Measurements from ENCODE around the gene PPP2R5E.
"Not testable (repeated sequence)": the region's sequence is repeated elsewhere in the genome, so short reads cannot be mapped to it uniquely, and the experiment has no call there.

Gene PPP2R5E

DNA sequence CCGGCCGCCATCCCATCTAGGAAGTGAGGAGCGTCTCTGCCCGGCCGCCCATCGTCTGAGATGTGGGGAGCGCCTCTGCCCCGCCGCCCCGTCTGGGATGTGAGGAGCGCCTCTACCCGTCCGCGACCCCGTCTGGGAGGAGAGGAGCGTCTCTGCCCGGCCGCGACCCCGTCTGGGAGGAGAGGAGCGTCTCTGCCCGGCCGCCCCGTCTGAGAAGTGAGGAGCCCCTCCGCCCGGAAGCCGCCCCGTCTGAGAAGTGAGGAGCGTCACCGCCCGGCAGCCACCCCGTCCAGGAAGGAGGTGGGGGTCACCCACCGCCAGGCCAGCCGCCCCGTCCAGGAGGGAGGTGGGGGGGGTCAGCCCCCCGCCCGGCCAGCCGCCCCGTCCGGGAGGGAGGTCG, 20.7 kb downstream of the PPP2R5E start:
- DNase-seq (ENCODE audit: low read depth) = not testable (repeated sequence)

- no peak for DNase-seq (ENCODE audit: low read depth)
These were observed 25.8 kb downstream of the PPP2R5E start for GRCh38 chr14:63517354-63517753.

GRCh38 chr14:63515240-63515639, 27.9 kb downstream of the PPP2R5E start:
- no peak for DNase-seq (ENCODE audit: low read depth)

- DNase-seq (ENCODE audit: low read depth) = no peak
These were observed 29.4 kb downstream of the PPP2R5E start for GRCh38 chr14:63513756-63514155.

DNA sequence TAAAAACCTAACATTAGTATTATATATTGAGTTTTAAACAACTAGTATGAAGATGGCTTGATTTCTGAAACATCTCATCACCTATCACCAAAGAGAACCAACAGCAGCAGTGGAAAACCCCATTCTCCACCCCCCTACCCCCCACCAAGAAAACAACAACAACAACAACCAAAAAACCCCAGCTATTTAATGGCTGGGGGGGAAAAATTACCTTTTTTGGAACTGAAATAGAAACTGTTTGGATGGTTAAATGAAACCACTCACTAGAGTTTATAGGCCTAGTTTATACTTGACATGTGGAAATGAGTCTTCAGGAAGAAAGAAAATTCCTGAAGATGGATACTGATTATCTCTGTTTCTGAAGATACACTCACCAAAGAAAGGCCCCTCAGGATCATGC, 30.3 kb downstream of the PPP2R5E start:
- no peak for DNase-seq (ENCODE audit: low read depth)

DNA sequence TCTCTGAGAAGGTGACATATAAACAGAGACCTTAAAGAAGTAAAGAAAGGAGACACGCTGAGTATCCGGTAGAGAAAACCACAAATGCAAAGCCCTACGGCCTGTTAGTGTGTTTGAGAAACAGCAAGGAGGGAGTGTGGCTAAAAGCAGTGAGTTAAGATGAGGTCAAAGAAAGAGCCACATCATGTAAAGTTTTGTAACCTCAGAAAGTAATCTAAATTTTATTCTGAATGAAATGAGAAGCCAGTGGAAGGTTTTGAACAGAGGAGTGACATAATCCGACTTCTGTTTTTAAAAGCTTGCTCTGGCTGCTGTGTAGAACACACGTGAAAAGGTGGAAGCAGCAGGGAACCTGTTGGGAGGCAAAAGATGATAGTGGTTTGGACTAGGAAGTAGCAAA, 32.6 kb downstream of the PPP2R5E start:
- no peak for DNase-seq (ENCODE audit: low read depth)

- no peak for DNase-seq (ENCODE audit: low read depth)
These were observed 35.1 kb downstream of the PPP2R5E start for GRCh38 chr14:63508033-63508432.

DNA sequence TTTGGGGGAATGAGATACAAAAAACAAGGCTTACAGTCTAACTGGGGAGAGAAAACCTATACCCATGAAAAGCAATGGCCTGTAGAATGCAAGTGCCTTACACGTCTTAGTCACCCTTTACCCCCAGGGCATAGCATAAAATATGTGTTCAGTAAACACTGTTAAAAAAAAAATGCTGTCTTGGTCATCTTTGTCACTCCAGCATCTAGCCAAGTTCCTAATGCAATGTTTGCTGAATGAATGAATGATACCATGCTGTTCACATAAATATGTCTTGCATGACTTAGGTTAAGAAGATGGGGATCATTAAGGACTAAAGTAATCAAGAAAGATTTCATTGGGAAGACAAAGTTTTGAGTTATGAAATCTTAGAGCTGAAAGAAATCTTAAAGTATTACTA, 38.5 kb downstream of the PPP2R5E start:
- DNase-seq (ENCODE audit: low read depth) = no peak

- no peak for DNase-seq (ENCODE audit: low read depth)
These were observed 41.7 kb downstream of the PPP2R5E start for GRCh38 chr14:63501429-63501828.

DNA sequence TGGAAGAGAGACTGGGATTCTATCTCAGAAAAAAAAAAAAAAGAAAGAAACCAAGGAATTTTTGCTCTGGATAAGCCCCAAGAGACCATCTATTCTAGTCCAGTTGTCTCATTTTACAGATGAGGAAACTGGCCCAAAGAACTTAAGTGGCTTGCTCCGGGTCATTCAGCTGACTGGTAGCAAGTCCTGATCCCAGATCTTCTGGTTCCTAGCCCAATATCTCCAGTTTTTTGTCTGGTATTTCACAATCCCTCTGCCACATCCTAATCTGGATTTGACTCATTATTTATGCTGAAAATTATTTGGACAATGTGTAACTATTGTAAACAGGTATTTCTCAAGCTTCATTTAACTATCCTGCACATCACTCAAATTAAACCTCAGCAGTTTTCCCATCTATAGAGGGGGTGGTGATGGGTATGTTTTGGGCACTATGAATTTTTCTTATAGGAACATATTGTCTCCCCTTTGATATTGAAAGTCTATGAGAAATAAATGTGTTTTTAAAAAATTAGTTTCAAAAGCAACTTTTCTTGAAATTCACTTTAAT, 43.4 kb downstream of the PPP2R5E start:
- no peak for DNase-seq (ENCODE audit: low read depth)

- DNase-seq (ENCODE audit: low read depth) = no peak
These were observed 46.3 kb downstream of the PPP2R5E start for GRCh38 chr14:63496837-63497400.

- DNase-seq (ENCODE audit: low read depth) = no peak
These were observed 49.9 kb downstream of the PPP2R5E start for GRCh38 chr14:63493246-63493645.

- DNase-seq (ENCODE audit: low read depth) = no peak
These were observed 50.8 kb downstream of the PPP2R5E start for GRCh38 chr14:63492391-63492790.

DNA sequence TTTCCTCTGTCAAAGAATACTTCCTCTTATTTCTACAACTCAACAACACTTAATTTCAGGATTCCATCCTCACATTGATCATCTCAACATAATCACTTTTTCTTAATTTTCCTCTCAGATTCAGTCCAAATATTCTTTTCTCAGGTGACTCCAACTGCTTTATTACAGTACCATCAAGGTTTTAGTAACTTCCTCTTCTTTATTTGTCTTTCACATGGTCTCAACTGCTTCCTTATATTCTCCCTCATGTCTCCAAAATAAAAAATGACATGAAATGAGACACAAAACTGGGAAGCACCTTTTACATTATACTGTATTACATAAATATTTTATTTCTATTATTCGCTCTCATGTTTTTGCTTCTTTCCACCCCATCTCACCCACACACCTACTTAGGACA, 55.5 kb downstream of the PPP2R5E start:
- DNase-seq (ENCODE audit: low read depth) = no peak

- DNase-seq (ENCODE audit: low read depth) = no peak
These were observed 56.4 kb downstream of the PPP2R5E start for GRCh38 chr14:63486738-63487137.

DNA sequence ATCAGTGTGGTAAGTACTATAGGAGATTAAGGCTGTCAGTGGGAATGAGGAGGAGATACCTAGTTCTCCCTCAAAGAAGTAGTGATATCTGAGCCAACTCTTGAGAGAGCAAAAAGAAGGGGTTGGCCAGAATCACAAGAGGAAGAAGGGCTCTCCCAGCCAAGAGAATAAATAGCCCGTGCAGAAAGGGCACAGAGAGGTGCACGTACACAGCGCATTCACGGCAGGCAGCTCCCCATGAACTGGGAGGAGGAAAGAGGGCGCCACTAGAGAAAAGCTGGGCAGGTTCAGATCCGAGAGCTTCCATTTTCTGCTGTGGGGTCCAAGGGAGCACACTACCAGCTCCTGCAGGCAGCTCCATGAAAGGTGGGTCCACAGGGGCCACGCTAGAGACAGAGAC, 59.9 kb downstream of the PPP2R5E start:
- DNase-seq (ENCODE audit: low read depth) = no peak

DNA sequence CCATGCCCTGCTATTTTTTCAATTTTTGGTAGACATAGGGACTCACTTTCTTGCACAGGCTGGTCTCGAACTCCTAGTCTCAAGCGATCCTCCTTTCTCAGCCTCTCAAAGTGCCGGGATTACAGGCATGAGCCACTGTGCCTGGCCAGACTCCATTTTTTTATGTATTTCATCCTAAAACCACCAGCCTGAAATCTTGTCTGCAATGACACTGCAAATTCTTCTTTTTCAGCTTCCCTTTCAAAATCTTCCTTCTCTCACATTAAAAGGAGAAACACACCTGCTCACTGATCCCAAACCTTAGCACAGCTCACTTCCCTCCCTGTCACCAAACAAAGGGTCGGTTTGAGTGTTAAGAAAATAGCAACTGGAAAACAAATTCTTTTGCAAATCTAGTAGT, 62.6 kb downstream of the PPP2R5E start:
- no peak for DNase-seq (ENCODE audit: low read depth)

GRCh38 chr14:63478437-63478852, 64.7 kb downstream of the PPP2R5E start:
- DNase-seq (ENCODE audit: low read depth) = no peak

GRCh38 chr14:63478010-63478409, 65.2 kb downstream of the PPP2R5E start:
- no peak for DNase-seq (ENCODE audit: low read depth)

GRCh38 chr14:63477556-63477955, 65.6 kb downstream of the PPP2R5E start:
- no peak for DNase-seq (ENCODE audit: low read depth)

DNA sequence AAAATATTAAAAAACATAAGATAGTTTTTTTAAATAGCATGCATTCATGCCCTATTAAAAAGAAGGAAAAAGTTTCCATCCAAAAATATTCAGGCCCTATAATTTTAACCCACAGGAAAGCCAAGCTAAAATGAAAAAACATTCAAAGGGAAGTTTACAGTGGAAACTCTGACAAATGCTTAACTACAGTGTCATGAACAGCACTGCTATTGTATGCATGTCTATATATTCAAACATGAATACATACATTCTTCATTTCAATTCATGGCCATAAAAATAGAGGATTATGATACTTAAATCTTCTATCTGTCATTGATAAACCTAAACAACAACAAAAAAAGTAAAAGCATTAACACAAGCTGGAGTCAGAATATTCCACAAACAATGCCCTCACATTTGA, 67.4 kb downstream of the PPP2R5E start:
- no peak for DNase-seq (ENCODE audit: low read depth)

DNA sequence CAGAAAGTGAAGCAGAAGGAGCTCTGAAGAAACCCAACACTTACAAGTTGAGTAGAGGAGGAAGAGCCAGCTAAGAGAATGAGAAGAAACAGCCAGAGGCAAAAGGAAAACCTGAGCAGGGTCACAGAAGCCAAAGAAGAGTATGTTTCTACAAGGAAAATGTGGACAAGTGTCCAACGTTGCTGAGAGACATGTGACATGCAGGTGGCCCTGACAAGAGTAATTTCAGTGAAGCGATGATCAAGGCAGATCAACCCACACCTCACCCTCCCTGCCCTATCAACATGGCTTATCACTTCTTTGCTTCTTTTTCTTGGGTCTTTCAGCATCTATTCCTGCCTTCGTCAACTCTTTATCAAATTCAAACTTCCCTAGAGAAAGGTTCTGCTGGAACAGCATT, 68.3 kb downstream of the PPP2R5E start:
- DNase-seq (ENCODE audit: low read depth) = no peak

DNA sequence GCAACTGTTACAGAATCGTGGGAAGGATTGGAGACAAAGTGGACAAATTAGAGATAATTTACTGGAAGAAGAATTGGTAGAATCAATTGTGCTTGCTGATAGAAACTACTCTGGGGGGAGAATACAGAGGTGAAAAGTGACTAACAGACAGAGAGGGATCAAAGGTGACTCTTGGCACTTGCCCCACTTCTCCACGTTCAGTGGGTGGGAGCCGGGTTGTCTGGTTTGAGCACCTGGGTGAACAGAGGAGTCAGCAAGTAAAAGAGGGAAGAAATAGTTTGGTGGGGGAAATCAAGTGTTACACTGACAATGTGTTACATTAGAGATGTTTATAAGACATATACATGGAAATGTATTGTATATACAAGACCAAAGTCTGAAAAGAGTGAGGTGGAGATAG, 69.1 kb downstream of the PPP2R5E start:
- DNase-seq (ENCODE audit: low read depth) = no peak

DNA sequence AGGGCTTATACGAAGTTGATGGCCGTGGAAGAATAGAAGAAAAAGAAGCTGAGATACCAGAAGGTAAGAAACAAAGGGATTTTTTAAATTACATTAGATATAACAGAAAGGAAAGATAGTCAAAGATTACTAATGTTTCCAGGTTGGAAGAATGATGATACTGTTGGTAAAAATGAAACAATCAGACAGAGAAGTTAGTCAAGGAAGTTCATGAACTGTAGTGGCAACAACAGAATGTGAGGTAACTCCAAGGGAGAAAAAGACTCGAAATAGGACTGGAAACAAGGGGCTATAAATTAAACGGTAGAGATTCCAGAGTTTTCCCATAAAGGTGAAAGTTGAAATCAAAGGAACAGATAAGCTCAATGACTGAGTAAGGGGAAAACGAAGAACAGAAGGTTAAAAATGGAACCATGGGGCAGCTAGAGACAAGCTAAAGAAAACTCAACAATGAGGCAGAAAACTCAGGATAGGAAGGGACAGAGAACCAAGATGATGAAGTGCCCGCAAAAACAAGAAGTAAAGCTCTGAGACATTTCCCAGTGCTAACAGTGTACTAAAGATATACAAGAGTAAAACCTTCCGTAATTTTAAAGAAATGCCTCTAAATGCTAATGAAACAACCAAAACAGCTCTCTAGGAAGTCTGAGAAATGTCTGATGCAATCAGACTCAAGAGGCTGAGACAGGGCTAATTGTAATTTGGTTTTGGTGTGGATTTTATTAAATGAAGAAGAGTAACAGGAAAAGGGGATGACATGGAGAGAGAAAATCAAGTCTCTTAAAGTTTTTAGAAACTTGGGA, 70.0 kb downstream of the PPP2R5E start:
- DNase-seq (ENCODE audit: low read depth) = no peak

Data from CMK (cell line).